EH (cell line): ENCODE data around the gene KSR1.
"Not testable (repeated sequence)": the region's sequence is repeated elsewhere in the genome, so short reads cannot be mapped to it uniquely, and the experiment has no call there.

Experiments used
- DNase-seq: peaks from one replicate; pipeline ENCODE4 v3.0.0-alpha.2; 2015; ENCODE audit warnings: low read depth

Gene KSR1

GRCh38 chr17:27660436-27660835 lies 204.2 kb downstream of the KSR1 start:
- DNase-seq, result no peak

GRCh38 chr17:27663936-27664605 lies 207.8 kb downstream of the KSR1 start:
- DNase-seq, result no peak

GRCh38 chr17:27664606-27664965 lies 208.3 kb downstream of the KSR1 start:
- no peak for DNase-seq

GRCh38 chr17:27665549-27665948 lies 209.3 kb downstream of the KSR1 start:
- no peak for DNase-seq

- DNase-seq, result not testable (repeated sequence)
These were observed 210.0 kb downstream of the KSR1 start for GRCh38 chr17:27666270-27666669.

GRCh38 chr17:27666831-27667560 lies 210.7 kb downstream of the KSR1 start:
- no peak for DNase-seq

- DNase-seq, result no peak
These were observed 211.6 kb downstream of the KSR1 start for GRCh38 chr17:27667656-27668487.

- no peak for DNase-seq
These were observed 212.2 kb downstream of the KSR1 start for GRCh38 chr17:27668488-27668823.

- no peak for DNase-seq
These were observed 212.9 kb downstream of the KSR1 start for GRCh38 chr17:27669136-27669535.

GRCh38 chr17:27669850-27670249 lies 213.6 kb downstream of the KSR1 start:
- no peak for DNase-seq

GRCh38 chr17:27670791-27671590 lies 214.7 kb downstream of the KSR1 start:
- no peak for DNase-seq

GRCh38 chr17:27671591-27671910 lies 215.3 kb downstream of the KSR1 start:
- DNase-seq, result no peak

- not testable (repeated sequence) for DNase-seq
These were observed 215.8 kb downstream of the KSR1 start for GRCh38 chr17:27671977-27672480.

GRCh38 chr17:27674335-27674734 lies 218.1 kb downstream of the KSR1 start:
- no peak for DNase-seq
